ENCODE measurements around the gene FAM13A. TPM values are rescaled to one million over a fixed set of nuclear protein-coding genes. Genes with fewer than 3 reads are reported as not detected.

Gene FAM13A
- polyA plus RNA-seq, 1 donor from 2014 or later, result 4.0 TPM

- Histone ChIP-seq H3K4me3 (ENCODE audit: low read length) (no peak overlapping the region), H3K4me2 (ENCODE audit: low read length) (no peak overlapping the region), H3K27ac (ENCODE audit: low read length) (no peak overlapping the region), H3F3A (ENCODE audit: insufficient read depth, low read length, poor library complexity, severe bottlenecking) (no peaks in the 10 kb centered on the region), H3K79me2 (replicated peaks; ENCODE audit: insufficient read depth, low read length) (no peaks in the 10 kb centered on the region), H3K9me3 (ENCODE audit: low read length) (no peaks in the 10 kb centered on the region), H3K9ac (ENCODE audit: low read length) (no peak overlapping the region), H4K20me1 (ENCODE audit: insufficient read depth) (no peaks in the 10 kb centered on the region), H3K27me3 (ENCODE audit: insufficient read depth, low read depth, low read length) (no peaks in the 10 kb centered on the region), H3K36me3 (ENCODE audit: insufficient read depth, low read length) (no peaks in the 10 kb centered on the region), H2AFZ (ENCODE audit: low read depth, low read length) (no peak overlapping the region), H3K9me2 (ENCODE audit: insufficient read depth, low read length) (no peaks in the 10 kb centered on the region)
- no peak for TF ChIP-seq EP300 (conservative IDR thresholded peaks at IDR 0.05; ENCODE audit: poor library complexity, severe bottlenecking)
- no peak for TF ChIP-seq CTCF (IDR thresholded peaks at IDR 0.05; ENCODE audit: poor library complexity, severe bottlenecking)
- no peak for TF ChIP-seq TAF1 (IDR thresholded peaks at IDR 0.05; ENCODE audit: low read depth)
- no peak for TF ChIP-seq EZH2 (IDR thresholded peaks at IDR 0.05; ENCODE audit: borderline replicate concordance, insufficient read depth, low read length, poor library complexity, severe bottlenecking)
- no peak for TF ChIP-seq RAD21 (conservative IDR thresholded peaks at IDR 0.05)
- TF ChIP-seq MXI1 (conservative IDR thresholded peaks at IDR 0.05; ENCODE audit: poor library complexity, severe bottlenecking), result no peak
- TF ChIP-seq POLR2AphosphoS5 (IDR thresholded peaks at IDR 0.05), result no peak
- no peak for TF ChIP-seq REST (IDR thresholded peaks at IDR 0.05; ENCODE audit: borderline replicate concordance)
- TF ChIP-seq SMC3 (conservative IDR thresholded peaks at IDR 0.05; ENCODE audit: poor library complexity), result no peak
Observed at GRCh38 chr4:88911246-88912212, 145.5 kb downstream of the FAM13A start.

- H3K9ac ChIP-seq (ENCODE audit: low read length), result no peak overlapping the region
- H2AFZ ChIP-seq (ENCODE audit: low read depth, low read length), result no peak overlapping the region
- no peaks in the 10 kb centered on the region for H3K36me3 ChIP-seq (ENCODE audit: insufficient read depth, low read length)
- no peak overlapping the region for H3K4me2 ChIP-seq (ENCODE audit: low read length)
- no peaks in the 10 kb centered on the region for H3K27me3 ChIP-seq (ENCODE audit: insufficient read depth, low read depth, low read length)
- no peaks in the 10 kb centered on the region for H3K9me2 ChIP-seq (ENCODE audit: insufficient read depth, low read length)
- no peak overlapping the region for H3K4me3 ChIP-seq (ENCODE audit: low read length)
- no peaks in the 10 kb centered on the region for H4K20me1 ChIP-seq (ENCODE audit: insufficient read depth)
- H3K27ac ChIP-seq (ENCODE audit: low read length), result no peak overlapping the region
- H3F3A ChIP-seq (ENCODE audit: insufficient read depth, low read length, poor library complexity, severe bottlenecking), result no peaks in the 10 kb centered on the region
- TF ChIP-seq SMC3 (conservative IDR thresholded peaks at IDR 0.05; ENCODE audit: poor library complexity) (no peak), REST (IDR thresholded peaks at IDR 0.05; ENCODE audit: borderline replicate concordance) (no peak), CTCF (IDR thresholded peaks at IDR 0.05; ENCODE audit: poor library complexity, severe bottlenecking) (no peak), POLR2AphosphoS5 (IDR thresholded peaks at IDR 0.05) (no peak), EZH2 (IDR thresholded peaks at IDR 0.05; ENCODE audit: borderline replicate concordance, insufficient read depth, low read length, poor library complexity, severe bottlenecking) (no peak), EP300 (conservative IDR thresholded peaks at IDR 0.05; ENCODE audit: poor library complexity, severe bottlenecking) (no peak), TAF1 (IDR thresholded peaks at IDR 0.05; ENCODE audit: low read depth) (no peak), RAD21 (conservative IDR thresholded peaks at IDR 0.05) (no peak), MXI1 (conservative IDR thresholded peaks at IDR 0.05; ENCODE audit: poor library complexity, severe bottlenecking) (no peak)
- no peaks in the 10 kb centered on the region for H3K9me3 ChIP-seq (ENCODE audit: low read length)
- no peaks in the 10 kb centered on the region for H3K79me2 ChIP-seq (replicated peaks; ENCODE audit: insufficient read depth, low read length)
Observed at GRCh38 chr4:88910101-88910500, 146.9 kb downstream of the FAM13A start.
